PC-3 (cell line): Measurements from ENCODE around the gene PRDM5. TPM values are rescaled to one million over a fixed set of nuclear protein-coding genes. Genes with fewer than 3 reads are reported as not detected.

Experiments
- ATAC-seq: fragments of 200-7000 bp; cut with Tn5 transposase; 2 replicates; pipeline ENCODE4 v1.9.1; 2020; ENCODE audit warnings: mild to moderate bottlenecking, moderate library complexity
- BruUV-seq: library from RNA; stranded (reverse); fragments of 400-500 nt; replicated peaks from 2 replicates; lab custom pipeline; 2021; lab: Mats Ljungman, UMichigan
- CTCF ChIA-PET: fragments of 300-600 bp; sonication (Branson Sonifier 250); formaldehyde crosslinking; loops from one replicate; lab custom pipeline; 2022; ENCODE audit warnings: antibody characterized with exemption; lab: Charles Lee
- POLR2A ChIA-PET: fragments of 300-600 bp; sonication (Branson Sonifier 250); formaldehyde crosslinking; loops from one replicate; lab custom pipeline; 2022; ENCODE audit warnings: antibody characterized with exemption; ENCODE audit not compliant: unreplicated experiment; lab: Charles Lee
- DNase-seq: peaks from one replicate; pipeline ENCODE4 v3.0.0-alpha.2; 2015
- H2AFZ ChIP-seq: fragments of 300-600 bp; sonication (generic); 2 replicates; pipeline ENCODE4 v1.6.0; 2016; ENCODE audit warnings: antibody characterized with exemption, low read length
- H3F3A ChIP-seq: fragments of 300-600 bp; sonication (generic); one replicate; pipeline ENCODE4 v1.6.0; 2017; ENCODE audit warnings: antibody characterized with exemption, low read length, control low read depth, mild to moderate bottlenecking; ENCODE audit not compliant: unreplicated experiment
- H3K27ac ChIP-seq: fragments of 300-600 bp; sonication (generic); 2 replicates; pipeline ENCODE4 v1.5.1; 2016; ENCODE audit warnings: mild to moderate bottlenecking, low read length
- H3K27me3 ChIP-seq: fragments of 300-600 bp; sonication (generic); 2 replicates; pipeline ENCODE4 v1.6.1; 2016; ENCODE audit warnings: low read length, mixed read lengths
- H3K36me3 ChIP-seq: fragments of 300-600 bp; sonication (generic); 2 replicates; pipeline ENCODE4 v1.6.1; 2016; ENCODE audit warnings: low read depth, mixed run types, low read length, mixed read lengths
- H3K4me1 ChIP-seq: fragments of 300-600 bp; sonication (generic); 2 replicates; pipeline ENCODE4 v1.5.1; 2016; ENCODE audit warnings: low read length; ENCODE audit not compliant: insufficient read depth
- H3K4me2 ChIP-seq: fragments of 300-600 bp; sonication (generic); 2 replicates; pipeline ENCODE4 v1.6.0; 2016; ENCODE audit warnings: low read length
- H3K4me3 ChIP-seq: fragments of 300-600 bp; sonication (generic); 2 replicates; pipeline ENCODE4 v1.5.1; 2016; ENCODE audit warnings: mild to moderate bottlenecking, low read length, mixed read lengths
- H3K79me2 ChIP-seq: fragments of 300-600 bp; sonication (generic); 2 replicates; pipeline ENCODE4 v1.6.1; 2017; ENCODE audit warnings: low read length, mixed read lengths
- H3K9ac ChIP-seq: fragments of 300-600 bp; sonication (generic); 2 replicates; pipeline ENCODE4 v1.6.0; 2016; ENCODE audit warnings: mild to moderate bottlenecking, low read length
- H3K9me2 ChIP-seq: fragments of 300-600 bp; sonication (generic); replicated peaks from 2 replicates; pipeline ENCODE4 v1.6.1; 2016; ENCODE audit warnings: mixed run types, low read length, mixed read lengths
- H3K9me3 ChIP-seq: fragments of 300-600 bp; sonication (generic); 2 replicates; pipeline ENCODE4 v1.6.1; 2016; ENCODE audit warnings: low read length, mixed read lengths
- H4K20me1 ChIP-seq: fragments of 300-600 bp; sonication (generic); 2 replicates; pipeline ENCODE4 v1.6.1; 2016; ENCODE audit warnings: low read length, mixed read lengths
- CTCF ChIP-seq: fragments of 300-600 bp; sonication (generic); conservative IDR thresholded peaks from 2 replicates; pipeline ENCODE4 v1.5.1; 2017; ENCODE audit warnings: antibody characterized with exemption, low read depth, mild to moderate bottlenecking, low read length
- EZH2 ChIP-seq: fragments of 300-600 bp; sonication (generic); IDR thresholded peaks from one replicate; pipeline ENCODE4 v1.6.1; 2017; ENCODE audit warnings: antibody characterized with exemption, mild to moderate bottlenecking, low read length; ENCODE audit not compliant: unreplicated experiment
- EZH2phosphoT487 ChIP-seq: fragments of 300-600 bp; sonication (generic); IDR thresholded peaks from 2 replicates; pipeline ENCODE4 v1.6.1; 2018; ENCODE audit warnings: mild to moderate bottlenecking, antibody characterized with exemption, low read length, borderline replicate concordance
- intact Hi-C: fragments of 100-400 bp; cut with micrococcal nuclease; formaldehyde crosslinking; loops from 2 replicates; pipeline ENCODE4 v1.9.0; 2023
- total RNA-seq: library from RNA; depleted of rRNA; stranded (reverse); fragments of >200 nt; gene quantifications from 2 replicates; pipeline ENCODE4 v1.2.3, GENCODE V29; 2014

PRDM5 gene
- total RNA-seq, 1 experiment from 2014 or later = 2.4 TPM

- Histone ChIP-seq H3K9me2 (no peaks in the 10 kb centered on the region), H3K27me3 (no peaks in the 10 kb centered on the region), H3K9ac (no peak overlapping the region), H2AFZ (no peak overlapping the region), H4K20me1 (no peaks in the 10 kb centered on the region), H3K4me1 (no peaks in the 10 kb centered on the region), H3K36me3 (no peaks in the 10 kb centered on the region), H3K4me3 (no peak overlapping the region), H3K79me2 (no peaks in the 10 kb centered on the region), H3K27ac (no peak overlapping the region), H3K4me2 (no peak overlapping the region), H3K9me3 (no peaks in the 10 kb centered on the region), H3F3A (no peaks in the 10 kb centered on the region)
- ATAC-seq (no peak), DNase-seq (no peak)
- intact Hi-C loops = loop anchor here (10.0 kb wide), 1 partner anchor 993 kb away; no protein-coding TSS in a partner anchor
- ChIA-PET POLR2A (no interaction called here), CTCF (no interaction called here)
- no peak for TF ChIP-seq EZH2
- no peak for TF ChIP-seq EZH2phosphoT487
- no peak for TF ChIP-seq CTCF
- BruUV-seq = no TSS peak
These were observed 84.9 kb downstream of the PRDM5 start for GRCh38 chr4:120837656-120838055.

- Histone ChIP-seq H3K4me1 (no peaks in the 10 kb centered on the region), H2AFZ (no peak overlapping the region), H3K79me2 (no peaks in the 10 kb centered on the region), H3K36me3 (no peaks in the 10 kb centered on the region), H3K9me2 (no peaks in the 10 kb centered on the region), H4K20me1 (no peaks in the 10 kb centered on the region), H3K9me3 (no peaks in the 10 kb centered on the region), H3K4me3 (no peak overlapping the region), H3K9ac (no peak overlapping the region), H3F3A (no peaks in the 10 kb centered on the region), H3K27ac (no peak overlapping the region), H3K27me3 (no peaks in the 10 kb centered on the region), H3K4me2 (no peak overlapping the region)
- ATAC-seq (no peak), DNase-seq (no peak)
- intact Hi-C loops = loop anchor here (10.0 kb wide), 1 partner anchor 991 kb away; no protein-coding TSS in a partner anchor
- ChIA-PET POLR2A (no interaction called here), CTCF (no interaction called here)
- TF ChIP-seq EZH2 (no peak), CTCF (no peak), EZH2phosphoT487 (no peak)
- BruUV-seq = no TSS peak
These were observed 87.2 kb downstream of the PRDM5 start for GRCh38 chr4:120835342-120835741.

DNA sequence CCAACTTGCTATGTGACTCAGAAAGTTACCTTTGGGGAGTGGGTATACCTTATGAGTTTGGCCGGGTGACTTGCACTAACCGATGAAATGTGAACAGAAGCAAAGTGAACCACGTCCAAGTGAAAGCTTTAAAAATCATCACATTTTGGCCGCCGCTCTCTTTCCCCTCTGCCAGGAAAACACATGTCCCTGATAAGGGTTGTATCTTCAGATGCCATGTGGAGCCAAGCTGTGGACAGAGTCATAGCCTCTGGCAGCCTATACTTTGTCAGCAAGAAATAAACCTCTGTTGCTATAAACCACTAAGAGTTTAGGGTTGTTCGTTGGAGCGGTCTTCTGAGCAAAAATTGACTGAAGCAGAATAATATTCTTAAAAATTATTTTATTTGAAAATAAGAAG is 92.3 kb downstream of the PRDM5 start:
- no peak for ATAC-seq
- no peaks in the 10 kb centered on the region for H3F3A ChIP-seq
- H3K4me3 ChIP-seq = no peak overlapping the region
- H3K9me2 ChIP-seq = no peaks in the 10 kb centered on the region
- POLR2A ChIA-PET = no interaction called here
- H4K20me1 ChIP-seq = no peaks in the 10 kb centered on the region
- no peaks in the 10 kb centered on the region for H3K36me3 ChIP-seq
- no peak overlapping the region for H2AFZ ChIP-seq
- TF ChIP-seq CTCF (no peak), EZH2phosphoT487 (no peak), EZH2 (no peak)
- no peaks in the 10 kb centered on the region for H3K27me3 ChIP-seq
- no peaks in the 10 kb centered on the region for H3K79me2 ChIP-seq
- H3K4me2 ChIP-seq = no peak overlapping the region
- CTCF ChIA-PET = no interaction called here
- H3K9me3 ChIP-seq = no peaks in the 10 kb centered on the region
- intact Hi-C loops = loop anchor here (10.0 kb wide), 1 partner anchor 985 kb away; no protein-coding TSS in a partner anchor
- H3K4me1 ChIP-seq = peaks cover 16% of the 10 kb centered on the region
- no peak for DNase-seq
- no peak overlapping the region for H3K27ac ChIP-seq
- H3K9ac ChIP-seq = no peak overlapping the region
- BruUV-seq = no TSS peak
